Cardiac fibroblast (primary cell): ENCODE data around the gene SCTR.

Source experiments
- DNase-seq, 2 donors: peaks; one replicate each; pipeline versions ENCODE4 v3.0.0 to v3.0.0-alpha.2; 2010; ENCODE audit warnings: low read depth in 2 of 2
- H3K4me3 ChIP-seq, 2 donors: replicated peaks in 1 of 2; 1 replicate in 1 of 2; 2 replicates in 1 of 2; pipeline ENCODE4 v1.5.1; 2011; ENCODE audit warnings: low read depth in 2 of 2, low read length in 2 of 2, mild to moderate bottlenecking in 2 of 2, moderate library complexity in 1 of 2
- CTCF ChIP-seq: IDR thresholded peaks from one replicate; pipeline ENCODE4 v1.5.1; 2011; ENCODE audit warnings: low read depth, mild to moderate bottlenecking, low read length, inconsistent platforms

Gene SCTR

GRCh38 chr2:119465687-119466086 is 58.6 kb downstream of the SCTR start:
- H3K4me3 ChIP-seq = no peak overlapping the region
- TF ChIP-seq CTCF = no peak
- DNase-seq = no peak

GRCh38 chr2:119464981-119465380 is 59.3 kb downstream of the SCTR start:
- no peak overlapping the region for H3K4me3 ChIP-seq
- DNase-seq = no peak
- TF ChIP-seq CTCF = no peak

- TF ChIP-seq CTCF = no peak
- no peak for DNase-seq
- no peak overlapping the region for H3K4me3 ChIP-seq
Measured at GRCh38 chr2:119463990-119464389, 60.3 kb downstream of the SCTR start.

- no peak for DNase-seq
- TF ChIP-seq CTCF = no peak
- no peak overlapping the region for H3K4me3 ChIP-seq
Measured at GRCh38 chr2:119463136-119463535, 61.1 kb downstream of the SCTR start.

GRCh38 chr2:119462574-119462973 is 61.7 kb downstream of the SCTR start:
- DNase-seq = no peak
- no peak overlapping the region for H3K4me3 ChIP-seq
- no peak for TF ChIP-seq CTCF

GRCh38 chr2:119461811-119462210 is 62.5 kb downstream of the SCTR start:
- no peak for TF ChIP-seq CTCF
- DNase-seq = no peak
- no peak overlapping the region for H3K4me3 ChIP-seq

- H3K4me3 ChIP-seq = no peak overlapping the region
- no peak for TF ChIP-seq CTCF
- DNase-seq = peak in 1 of 2 donors; percentile 7
Measured at GRCh38 chr2:119460076-119460475, 64.2 kb downstream of the SCTR start.
